Rectal smooth muscle tissue (tissue), 1 donor: ENCODE measurements around the gene PNMA6E.

Experiments used
- H3K27ac ChIP-seq: one replicate; pipeline ENCODE4 v1.7.0; 2013; ENCODE audit warnings: low read depth, low read length, inconsistent platforms
- H3K27me3 ChIP-seq: one replicate; pipeline ENCODE4 v1.7.0; 2013; ENCODE audit warnings: low read length; ENCODE audit not compliant: control insufficient read depth, insufficient read depth
- H3K36me3 ChIP-seq: one replicate; pipeline ENCODE4 v1.7.0; 2013; ENCODE audit warnings: low read length; ENCODE audit not compliant: control insufficient read depth, insufficient read depth
- H3K4me1 ChIP-seq: one replicate; pipeline ENCODE4 v1.7.0; 2013; ENCODE audit warnings: low read length; ENCODE audit not compliant: control insufficient read depth, insufficient read depth
- H3K4me3 ChIP-seq: one replicate; pipeline ENCODE4 v1.7.0; 2013; ENCODE audit warnings: low read length
- H3K9ac ChIP-seq: one replicate; pipeline ENCODE4 v1.7.0; 2013; ENCODE audit warnings: low read length

Gene PNMA6E

DNA sequence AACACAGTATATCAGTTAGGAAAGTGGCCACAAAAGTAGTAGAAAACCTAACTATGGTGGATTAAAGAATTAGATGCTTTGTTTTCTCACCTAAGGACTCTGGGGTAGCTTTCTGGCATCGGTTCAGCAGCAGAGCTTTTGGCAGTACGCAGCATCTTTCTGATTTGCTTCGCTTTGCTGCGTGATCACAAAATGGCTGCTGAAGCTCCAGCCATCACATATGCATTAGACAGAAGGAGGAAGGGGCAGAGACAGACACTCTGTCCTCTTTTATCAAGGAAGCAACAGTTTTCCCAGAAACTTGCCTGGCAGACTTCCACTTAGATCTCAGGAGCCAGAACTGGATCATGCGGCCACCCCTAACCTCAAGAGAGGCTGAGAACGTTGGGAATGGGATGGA is 29.6 kb upstream of the PNMA6E start:
- H3K4me1 ChIP-seq, result no peaks in the 10 kb centered on the region
- H3K27me3 ChIP-seq, result no peaks in the 10 kb centered on the region
- H3K9ac ChIP-seq, result no peak overlapping the region
- H3K27ac ChIP-seq, result no peak overlapping the region
- no peak overlapping the region for H3K4me3 ChIP-seq
- no peaks in the 10 kb centered on the region for H3K36me3 ChIP-seq

DNA sequence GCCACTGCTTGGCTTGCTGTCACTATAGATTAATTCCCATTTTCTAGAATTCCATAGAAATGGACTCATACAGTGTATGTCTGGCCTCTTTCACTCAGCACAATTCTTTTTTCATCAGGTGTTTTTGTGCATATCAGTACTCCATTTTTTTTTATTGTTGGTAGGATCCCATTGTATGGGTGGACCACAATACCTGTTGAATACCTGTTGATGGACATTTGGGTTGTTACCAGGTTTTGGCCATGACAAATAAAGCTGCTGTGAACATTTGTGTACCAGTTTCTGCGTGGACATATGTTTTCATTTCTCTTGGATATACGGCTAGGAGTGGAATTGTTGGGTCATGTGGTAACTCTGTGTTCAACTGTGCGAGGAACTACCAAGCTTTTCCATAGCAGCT is 25.1 kb upstream of the PNMA6E start:
- Histone ChIP-seq H3K9ac (no peak overlapping the region), H3K4me1 (no peaks in the 10 kb centered on the region), H3K27ac (no peak overlapping the region), H3K4me3 (no peak overlapping the region), H3K36me3 (no peaks in the 10 kb centered on the region), H3K27me3 (no peaks in the 10 kb centered on the region)

GRCh38 chrX:153423652-153424051 is 22.5 kb upstream of the PNMA6E start:
- H3K9ac ChIP-seq, result no peak overlapping the region
- H3K27me3 ChIP-seq, result no peaks in the 10 kb centered on the region
- no peak overlapping the region for H3K27ac ChIP-seq
- no peak overlapping the region for H3K4me3 ChIP-seq
- no peaks in the 10 kb centered on the region for H3K4me1 ChIP-seq
- no peaks in the 10 kb centered on the region for H3K36me3 ChIP-seq

GRCh38 chrX:153421856-153422255 is 20.7 kb upstream of the PNMA6E start:
- no peak overlapping the region for H3K4me3 ChIP-seq
- no peak overlapping the region for H3K27ac ChIP-seq
- H3K4me1 ChIP-seq, result no peaks in the 10 kb centered on the region
- H3K36me3 ChIP-seq, result no peaks in the 10 kb centered on the region
- H3K27me3 ChIP-seq, result no peaks in the 10 kb centered on the region
- H3K9ac ChIP-seq, result no peak overlapping the region

DNA sequence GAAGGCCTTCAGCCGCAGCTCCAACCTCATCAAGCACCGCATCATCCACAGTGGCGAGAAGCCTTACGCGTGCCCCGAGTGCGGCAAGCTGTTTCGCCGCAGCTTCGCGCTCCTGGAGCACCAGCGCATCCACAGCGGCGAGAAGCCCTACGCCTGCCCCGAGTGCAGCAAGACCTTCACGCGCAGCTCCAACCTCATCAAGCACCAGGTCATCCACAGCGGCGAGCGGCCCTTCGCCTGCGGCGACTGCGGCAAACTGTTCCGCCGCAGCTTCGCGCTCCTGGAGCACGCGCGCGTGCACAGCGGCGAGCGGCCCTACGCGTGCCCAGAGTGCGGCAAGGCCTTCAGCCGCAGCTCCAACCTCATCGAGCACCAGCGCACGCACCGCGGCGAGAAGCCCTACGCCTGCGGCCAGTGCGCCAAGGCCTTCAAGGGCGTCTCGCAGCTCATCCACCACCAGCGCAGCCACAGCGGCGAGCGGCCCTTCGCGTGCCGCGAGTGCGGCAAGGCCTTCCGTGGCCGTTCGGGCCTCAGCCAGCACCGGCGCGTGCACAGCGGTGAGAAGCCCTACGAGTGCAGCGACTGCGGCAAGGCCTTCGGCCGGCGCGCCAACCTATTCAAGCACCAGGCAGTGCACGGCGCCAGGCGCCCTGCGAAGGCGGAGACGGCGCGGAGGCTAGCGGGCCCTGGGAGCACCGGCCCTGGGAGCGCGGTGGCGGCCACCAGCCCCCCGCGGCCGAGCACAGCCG is 19.9 kb upstream of the PNMA6E start:
- Histone ChIP-seq H3K36me3 (no peaks in the 10 kb centered on the region), H3K9ac (no peak overlapping the region), H3K4me3 (no peak overlapping the region), H3K27ac (no peak overlapping the region), H3K4me1 (no peaks in the 10 kb centered on the region), H3K27me3 (no peaks in the 10 kb centered on the region)

DNA sequence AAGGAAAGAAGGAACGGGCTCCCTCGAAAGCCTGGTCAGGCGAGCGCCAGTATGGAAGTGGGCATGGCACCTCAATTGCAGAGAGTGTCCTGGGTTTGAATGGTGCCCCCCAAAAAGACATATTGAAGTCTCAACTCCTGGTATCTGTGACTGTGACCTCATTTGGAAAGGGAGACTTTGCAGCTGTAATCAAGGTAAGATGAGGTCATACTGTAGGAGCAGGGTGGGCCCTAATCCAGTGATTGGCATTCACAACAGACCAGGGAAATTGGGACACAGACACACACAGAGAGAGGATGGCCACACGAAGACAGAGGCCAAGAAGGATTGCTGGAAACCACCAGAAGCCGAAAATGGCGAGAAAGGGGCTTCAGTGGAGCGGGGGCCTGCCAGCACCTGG is 16.5 kb upstream of the PNMA6E start:
- H3K36me3 ChIP-seq, result no peaks in the 10 kb centered on the region
- peaks cover 3% of the 10 kb centered on the region for H3K27me3 ChIP-seq
- H3K4me1 ChIP-seq, result no peaks in the 10 kb centered on the region
- H3K9ac ChIP-seq, result no peak overlapping the region
- H3K4me3 ChIP-seq, result no peak overlapping the region
- no peak overlapping the region for H3K27ac ChIP-seq

DNA sequence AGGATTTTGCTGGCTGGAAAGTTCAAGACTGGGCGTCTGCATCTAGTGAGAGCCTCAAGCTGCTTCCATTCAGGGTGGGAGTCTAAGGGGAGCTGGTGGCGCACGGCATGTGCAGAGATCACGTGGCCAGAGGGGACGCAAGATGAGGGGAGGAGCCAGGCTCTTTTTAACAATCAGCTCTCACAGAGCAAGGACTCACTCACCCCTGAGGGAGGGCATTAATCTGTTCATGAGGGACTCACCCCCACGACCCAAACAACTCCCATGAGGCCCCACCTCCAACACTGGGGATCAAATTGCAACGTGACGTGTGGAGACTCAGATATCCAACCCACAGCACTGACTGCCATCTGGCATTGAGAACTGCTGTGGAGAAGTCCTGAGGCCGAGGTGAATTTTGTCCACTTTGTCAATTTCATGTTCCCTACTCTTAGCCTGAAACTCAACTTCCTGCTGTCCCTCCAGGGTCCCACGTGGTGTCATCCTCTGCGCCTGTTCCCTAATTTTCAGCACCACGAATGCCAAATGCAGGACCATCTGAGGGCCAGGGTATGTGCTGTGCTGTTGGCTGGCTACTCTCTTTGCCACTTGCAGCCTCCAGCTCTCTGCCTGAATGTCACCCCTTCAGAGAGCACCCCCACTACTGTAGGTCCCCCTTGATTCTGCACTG is 15.8 kb upstream of the PNMA6E start:
- no peak overlapping the region for H3K27ac ChIP-seq
- H3K9ac ChIP-seq, result no peak overlapping the region
- no peaks in the 10 kb centered on the region for H3K36me3 ChIP-seq
- peaks cover 6% of the 10 kb centered on the region for H3K27me3 ChIP-seq
- no peak overlapping the region for H3K4me3 ChIP-seq
- peaks cover 2% of the 10 kb centered on the region for H3K4me1 ChIP-seq

DNA sequence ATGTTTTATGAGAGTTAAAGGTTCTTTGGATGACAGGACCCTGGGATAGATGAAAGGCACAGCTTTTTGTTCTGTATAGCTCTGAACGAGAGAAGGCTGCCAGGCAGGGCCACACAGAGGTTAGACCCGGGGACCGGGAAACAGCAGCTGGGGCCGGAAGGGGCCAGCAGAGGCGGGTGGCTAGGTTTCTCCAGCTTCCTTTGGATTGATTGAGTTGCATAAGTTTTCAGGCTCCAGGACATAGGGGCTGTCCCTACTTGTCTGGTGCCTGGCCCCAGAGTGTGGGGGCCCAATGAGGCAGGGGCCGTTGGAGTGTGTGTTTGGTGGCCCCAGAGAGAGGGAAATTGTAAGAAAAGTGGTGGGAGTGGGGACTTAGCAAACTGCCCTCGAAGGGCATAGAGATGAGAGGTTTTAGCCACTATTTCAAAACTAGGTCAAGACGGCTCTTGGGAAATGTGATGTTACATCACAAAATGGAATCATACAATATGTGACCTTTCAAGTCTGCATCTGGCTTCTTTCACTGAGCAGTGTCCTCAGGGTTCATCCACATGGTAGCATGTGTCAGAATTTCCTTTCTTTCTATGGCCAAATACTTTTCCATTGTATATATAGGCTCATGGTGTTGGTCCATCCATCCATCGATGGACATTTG is 13.8 kb upstream of the PNMA6E start:
- Histone ChIP-seq H3K9ac (no peak overlapping the region), H3K4me1 (peaks cover 3% of the 10 kb centered on the region), H3K27ac (no peak overlapping the region), H3K4me3 (no peak overlapping the region), H3K36me3 (no peaks in the 10 kb centered on the region), H3K27me3 (peaks cover 6% of the 10 kb centered on the region)

GRCh38 chrX:153413731-153414130 is 12.6 kb upstream of the PNMA6E start:
- H3K4me3 ChIP-seq, result no peak overlapping the region
- no peak overlapping the region for H3K9ac ChIP-seq
- H3K36me3 ChIP-seq, result no peaks in the 10 kb centered on the region
- H3K27me3 ChIP-seq, result peaks cover 6% of the 10 kb centered on the region
- H3K4me1 ChIP-seq, result peaks cover 3% of the 10 kb centered on the region
- no peak overlapping the region for H3K27ac ChIP-seq

DNA sequence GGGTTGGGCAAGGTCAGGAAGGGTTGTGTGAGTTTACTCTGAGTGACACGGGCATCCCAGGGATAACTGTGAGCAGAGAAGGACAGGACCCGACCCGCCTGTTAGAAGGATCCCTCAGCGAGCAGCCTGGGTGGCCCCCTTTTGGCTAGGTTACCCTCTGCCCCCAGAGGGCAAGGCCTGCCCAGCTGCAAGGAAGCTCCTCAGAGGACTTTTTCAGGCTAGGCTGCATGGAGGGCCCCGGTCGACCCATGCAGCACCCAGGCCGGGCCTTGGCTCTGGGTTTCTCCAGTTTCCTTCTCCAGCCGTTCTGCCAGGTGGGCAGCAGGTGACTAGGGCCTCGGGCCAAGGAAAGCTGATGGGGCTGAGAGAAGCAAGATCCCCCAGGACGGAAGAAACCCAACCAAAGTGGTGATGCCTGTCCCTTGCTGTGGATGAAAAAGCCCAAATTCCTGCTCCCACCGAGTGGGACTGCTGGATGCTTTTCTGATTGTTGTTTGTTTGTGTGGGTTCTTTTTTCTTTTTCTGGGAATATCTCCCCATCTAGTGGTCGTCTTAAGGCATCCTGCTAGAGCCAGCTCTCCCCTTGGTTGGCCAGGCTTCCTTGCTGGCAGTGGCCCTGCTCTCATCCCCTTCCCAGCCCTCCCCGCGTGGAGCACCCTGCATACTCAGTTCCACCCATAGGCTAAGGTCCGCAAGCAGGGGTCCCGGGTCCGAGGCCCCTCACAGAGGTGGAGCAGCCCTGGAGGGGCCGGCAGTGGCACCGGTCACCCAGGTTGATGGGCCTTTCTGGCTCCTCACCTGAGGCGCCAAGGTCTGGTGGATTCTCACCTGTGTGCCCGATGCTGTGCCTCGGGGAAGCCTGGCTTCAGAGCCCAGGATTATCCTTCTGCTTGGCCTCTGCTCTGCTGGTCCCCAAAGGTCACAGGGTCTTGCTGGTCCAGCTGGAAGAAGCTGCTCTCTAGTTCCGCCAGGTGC is 11.9 kb upstream of the PNMA6E start:
- Histone ChIP-seq H3K27ac (no peak overlapping the region), H3K9ac (no peak overlapping the region), H3K4me3 (no peak overlapping the region), H3K4me1 (peaks cover 3% of the 10 kb centered on the region), H3K27me3 (peaks cover 6% of the 10 kb centered on the region), H3K36me3 (no peaks in the 10 kb centered on the region)

DNA sequence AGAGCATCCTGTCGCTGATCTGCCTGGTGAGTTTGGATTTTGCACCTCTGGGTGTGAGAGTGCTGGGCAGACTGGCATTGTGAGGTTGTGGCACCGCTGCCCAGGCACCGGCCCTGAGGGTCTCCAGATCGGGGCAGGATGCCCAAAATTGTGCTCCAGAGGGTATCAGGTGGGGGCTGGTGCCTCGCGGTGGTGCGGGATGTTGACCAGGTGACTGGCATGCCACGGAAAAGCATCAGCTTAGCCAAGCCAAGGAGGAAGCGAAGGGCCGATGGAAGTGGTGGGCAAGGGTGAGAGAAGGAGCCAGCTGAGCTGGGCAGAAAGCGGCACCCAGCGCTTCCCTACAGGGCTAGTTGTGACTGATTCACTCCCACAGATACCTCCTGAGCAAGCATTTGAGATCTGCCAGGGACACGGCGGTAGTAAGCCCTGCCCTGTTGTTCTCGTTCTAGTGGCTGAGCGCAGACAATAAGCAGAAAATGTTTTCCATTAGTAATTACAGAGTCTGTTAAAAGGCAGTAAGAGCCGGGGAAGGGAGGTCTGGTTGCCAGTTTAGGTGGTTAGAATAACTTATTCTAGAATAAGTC is 10.9 kb upstream of the PNMA6E start:
- Histone ChIP-seq H3K36me3 (no peaks in the 10 kb centered on the region), H3K4me1 (peaks cover 3% of the 10 kb centered on the region), H3K4me3 (peak overlapping the region; percentile 55), H3K9ac (peak overlapping the region; percentile 24), H3K27ac (no peak overlapping the region), H3K27me3 (peaks cover 6% of the 10 kb centered on the region)
